GM19468 (cell line): ENCODE results near the gene TRIM74.
"Not testable (repeated sequence)": the region's sequence is repeated elsewhere in the genome, so short reads cannot be mapped to it uniquely, and the experiment has no call there.

Experiments
- ATAC-seq: cut with Tn5 transposase; IDR thresholded peaks from one replicate; pipeline ENCODE4 v1.9.1; 2021; ENCODE audit warnings: mild to moderate bottlenecking, moderate library complexity, moderate number of reproducible peaks; ENCODE audit not compliant: unreplicated experiment; ENCODE audit errors: extremely low read depth

The TRIM74 gene

DNA sequence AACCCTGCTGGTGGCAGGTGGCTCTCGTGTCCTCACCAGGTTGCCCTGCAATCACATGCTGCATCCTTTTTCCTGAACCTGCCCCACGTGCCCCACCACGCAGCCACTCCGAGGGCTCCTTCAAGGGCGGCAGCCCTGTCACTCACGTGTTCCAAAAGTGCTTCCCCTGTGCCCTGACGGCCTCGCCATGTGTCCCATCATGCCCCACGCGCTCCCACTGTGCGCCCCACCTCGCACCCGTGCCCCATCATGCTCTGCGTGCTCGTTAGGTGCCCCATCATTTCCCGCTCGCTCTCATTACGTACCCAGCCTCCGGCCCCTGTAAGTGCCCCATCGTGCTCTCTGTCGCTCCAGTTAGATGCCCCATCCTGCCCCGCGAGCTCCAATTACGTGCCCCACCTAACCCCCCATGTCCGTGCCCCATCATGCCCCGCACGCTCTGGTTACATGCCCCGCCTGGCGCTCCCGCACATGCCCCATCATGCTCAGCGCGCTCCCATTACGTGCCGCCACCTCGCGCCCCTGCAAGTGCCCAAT lies at the start of gene TRIM74:
TRIM74 (minus strand) TSS at position 487 of the 537 bp plus-strand sequence. CDS start 3,309 bp downstream, outside the sequence.
- ATAC-seq, result not testable (repeated sequence)

DNA sequence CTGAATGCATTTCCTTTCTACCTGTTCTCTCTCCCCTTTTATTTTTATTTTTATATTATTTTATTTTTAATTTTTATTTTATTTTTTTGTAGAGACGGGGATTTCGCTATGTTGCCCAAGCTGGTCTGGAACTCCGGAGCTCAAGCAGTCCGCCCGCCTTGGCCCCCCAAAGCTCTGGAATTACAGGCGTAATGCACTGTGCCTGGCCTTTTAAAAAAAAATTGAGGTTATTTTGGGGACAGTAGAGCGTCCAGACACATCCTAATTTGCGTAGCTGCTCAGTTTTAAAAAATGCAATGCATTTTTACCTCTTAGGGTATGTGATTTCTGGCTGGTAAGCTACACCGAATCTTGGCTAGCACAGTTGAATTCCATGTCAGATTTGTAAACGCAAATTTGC lies 37.2 kb upstream of the TRIM74 start:
- not testable (repeated sequence) for ATAC-seq

DNA sequence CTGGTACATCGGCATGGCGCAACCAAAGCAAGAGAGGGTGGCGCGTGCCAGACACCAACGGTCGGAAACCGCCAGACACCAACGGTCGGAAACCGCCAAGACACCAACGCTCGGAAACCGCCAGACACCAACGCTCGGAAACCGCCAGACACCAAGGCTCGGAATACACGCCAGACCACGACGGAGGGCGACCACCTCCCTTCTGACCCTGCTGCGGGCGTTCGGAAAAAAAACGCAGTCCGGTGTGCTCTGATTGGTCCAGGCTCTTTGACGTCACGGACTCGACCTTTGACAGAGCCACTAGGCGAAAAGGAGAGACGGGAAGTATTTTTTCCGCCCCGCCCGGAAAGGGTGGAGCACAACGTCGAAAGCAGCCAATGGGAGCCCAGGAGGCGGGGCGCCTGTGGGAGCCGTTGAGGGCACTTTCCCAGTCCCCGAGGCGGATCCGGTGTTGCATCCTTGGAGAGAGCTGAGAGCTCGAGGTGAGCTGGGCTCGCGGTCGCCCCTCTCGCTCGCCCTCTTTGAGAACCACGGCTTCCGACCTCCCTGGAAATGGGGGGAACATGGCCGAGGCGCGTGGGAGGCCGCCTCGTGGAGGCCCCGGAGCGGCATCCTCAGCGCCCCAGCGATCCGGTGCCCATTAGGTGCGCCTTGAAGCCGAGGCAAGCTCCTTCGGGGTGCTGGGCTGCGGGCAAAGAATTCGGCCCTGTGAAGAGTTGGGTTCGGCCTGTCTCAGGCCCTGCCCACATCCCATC lies 36.6 kb upstream of the TRIM74 start:
- ATAC-seq, result peak; percentile 41

DNA sequence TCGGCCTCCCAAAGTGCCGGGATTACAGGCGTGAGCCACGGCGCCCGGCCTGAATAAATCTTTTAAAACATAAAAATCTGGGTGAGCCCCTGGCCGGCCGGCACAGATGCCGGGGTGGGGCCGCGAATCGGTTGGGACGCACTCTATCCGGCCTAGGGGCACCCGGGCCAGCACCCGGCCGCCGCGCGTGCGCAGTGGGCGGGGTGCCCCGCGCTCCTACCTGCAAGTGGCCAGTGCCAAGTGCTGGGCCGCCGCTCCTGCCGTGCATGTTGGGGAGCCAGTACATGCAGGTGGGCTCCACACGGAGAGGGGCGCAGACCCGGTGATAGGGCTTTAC lies 36.1 kb upstream of the TRIM74 start:
- ATAC-seq, result peak; percentile 55

DNA sequence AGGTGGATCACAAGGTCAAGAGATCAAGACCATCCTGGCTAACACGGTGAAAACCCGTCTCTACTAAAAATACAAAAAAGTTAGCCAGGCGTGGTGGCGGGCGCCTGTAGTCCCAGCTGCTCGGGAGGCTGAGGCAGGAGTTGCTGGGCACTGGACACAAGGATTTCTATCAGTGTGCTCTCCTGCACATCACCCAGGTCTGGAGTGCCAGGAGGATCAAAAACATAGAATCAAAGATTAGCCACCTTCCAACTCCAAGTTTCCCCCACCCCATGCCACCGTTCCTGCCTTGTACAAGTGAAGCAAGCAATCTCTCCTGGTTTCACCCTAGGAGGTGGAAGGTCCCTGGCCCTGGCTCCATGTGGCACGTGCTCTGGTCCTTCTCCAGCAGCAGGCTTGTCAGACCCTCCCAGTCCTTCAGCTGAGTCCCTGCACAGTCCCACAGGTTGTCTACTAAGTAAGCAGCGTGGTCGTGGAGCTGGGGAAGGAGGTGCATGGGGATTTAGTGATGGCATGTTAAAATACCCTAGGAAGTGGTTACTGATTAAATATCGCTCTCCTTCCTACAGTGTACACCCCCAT lies 28.7 kb upstream of the TRIM74 start:
- ATAC-seq, result not testable (repeated sequence)

DNA sequence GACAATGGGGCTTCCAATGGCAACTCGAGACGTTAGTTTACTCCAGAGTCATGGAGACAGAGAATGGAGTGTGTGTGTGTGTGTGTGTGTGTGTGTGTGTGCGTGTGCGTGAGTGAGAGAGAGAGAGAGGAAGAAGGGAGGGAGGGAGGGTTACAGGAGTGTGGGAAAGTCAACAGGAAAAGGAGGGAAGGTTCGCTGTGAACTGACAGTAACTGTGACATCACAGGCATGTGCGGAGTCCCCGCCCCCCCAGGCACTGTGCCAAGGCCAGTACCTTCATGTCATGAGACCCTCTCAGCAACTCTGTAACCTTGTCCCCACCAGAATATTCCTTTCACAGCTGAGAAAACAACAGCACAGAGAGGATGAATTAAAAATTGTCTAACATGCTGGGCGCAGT lies 28.2 kb upstream of the TRIM74 start:
- ATAC-seq, result not testable (repeated sequence)

DNA sequence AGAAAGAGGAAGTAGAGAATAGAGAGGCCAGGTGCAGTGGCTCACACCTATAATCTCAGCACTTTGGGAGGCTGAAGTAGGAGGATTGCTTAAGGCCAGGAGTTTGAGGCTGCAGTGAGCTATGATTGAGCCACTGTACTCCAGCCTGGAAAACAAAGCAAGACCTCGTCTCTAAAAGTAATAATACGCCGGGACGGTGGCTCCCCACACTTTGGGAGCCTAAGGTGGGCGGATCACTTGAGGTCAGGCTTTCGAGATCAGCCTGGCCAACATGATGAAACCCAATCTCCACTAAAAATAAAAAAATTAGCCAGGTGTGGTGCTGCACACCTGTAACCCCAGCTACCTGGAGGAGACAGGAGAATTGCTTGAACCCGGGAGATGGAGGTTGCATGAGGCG lies 26.2 kb upstream of the TRIM74 start:
- ATAC-seq, result not testable (repeated sequence)

DNA sequence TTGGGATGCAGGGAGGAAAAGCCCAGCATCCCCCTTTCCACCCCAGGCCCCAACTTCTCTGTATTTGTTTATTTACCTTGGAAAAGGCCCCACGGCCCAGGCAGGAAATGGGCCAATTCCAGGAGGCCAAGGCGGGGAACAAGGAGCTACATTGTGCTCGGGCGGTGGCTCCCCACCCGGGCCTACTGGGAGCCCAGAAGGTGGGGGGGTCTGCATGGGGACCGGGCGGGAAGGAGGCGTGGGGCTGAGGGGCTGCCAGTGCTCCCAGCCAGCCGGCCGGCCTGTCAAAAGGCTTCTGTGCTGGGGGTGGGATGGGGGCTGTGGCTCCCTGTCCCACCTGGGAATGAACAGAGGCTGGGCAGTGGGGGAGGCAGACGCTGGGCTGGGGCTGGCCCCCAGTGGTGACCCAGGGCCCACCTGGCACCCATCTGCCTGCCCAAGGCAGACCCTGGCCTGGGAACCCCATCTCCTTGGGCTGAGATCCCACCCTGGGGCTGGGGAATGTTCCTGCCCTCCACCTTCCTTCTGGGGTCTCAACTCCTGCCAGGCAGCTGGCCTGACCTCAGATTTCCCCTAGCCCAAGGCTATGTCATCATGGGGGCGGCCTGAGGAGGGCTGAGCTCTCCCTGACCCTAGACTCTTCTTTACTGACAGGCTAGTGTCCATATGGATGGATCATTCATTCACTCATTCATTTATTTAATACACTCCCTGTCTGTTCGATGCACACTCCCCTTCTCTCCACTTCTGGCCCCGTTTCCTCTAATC lies 21.1 kb upstream of the TRIM74 start:
- not testable (repeated sequence) for ATAC-seq

DNA sequence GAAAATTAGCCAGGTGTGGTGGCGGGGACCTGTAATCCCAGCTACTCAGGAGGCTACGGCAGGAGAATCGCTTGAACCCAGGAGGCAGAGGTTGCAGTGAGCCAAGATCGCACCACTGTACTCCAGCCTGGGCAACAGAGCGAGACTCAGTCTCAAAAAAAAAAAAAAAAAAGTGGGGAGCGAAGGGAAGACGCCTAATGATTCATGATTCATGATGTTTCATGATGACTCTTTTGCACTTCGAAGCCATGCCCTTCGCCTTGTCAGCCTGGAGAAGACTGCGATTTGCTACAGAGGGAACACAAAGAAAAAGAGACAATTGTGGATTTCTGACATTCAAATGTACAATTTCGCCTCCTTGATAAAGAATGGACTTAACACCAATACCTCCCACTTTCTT lies 12.8 kb upstream of the TRIM74 start:
- not testable (repeated sequence) for ATAC-seq

DNA sequence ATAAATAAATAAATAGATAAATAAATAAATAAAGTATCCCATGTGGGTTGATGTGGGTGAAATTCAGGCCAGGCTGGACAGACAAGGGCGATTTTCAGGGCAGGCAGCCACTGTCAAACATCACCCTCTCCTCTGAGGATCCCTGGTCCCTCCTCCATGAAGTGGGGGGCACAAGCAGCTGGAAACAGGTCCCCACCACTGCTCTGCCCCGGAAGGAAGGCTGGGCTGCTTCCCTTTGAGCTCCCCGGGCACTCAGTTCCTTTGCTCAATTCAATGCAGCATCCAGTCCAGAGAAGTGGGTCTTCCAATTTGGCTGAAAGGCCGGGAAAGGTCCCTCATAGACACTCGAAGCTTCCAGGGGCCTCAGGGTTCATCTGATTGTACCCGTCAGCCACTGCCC lies 11.1 kb upstream of the TRIM74 start:
- ATAC-seq, result not testable (repeated sequence)

DNA sequence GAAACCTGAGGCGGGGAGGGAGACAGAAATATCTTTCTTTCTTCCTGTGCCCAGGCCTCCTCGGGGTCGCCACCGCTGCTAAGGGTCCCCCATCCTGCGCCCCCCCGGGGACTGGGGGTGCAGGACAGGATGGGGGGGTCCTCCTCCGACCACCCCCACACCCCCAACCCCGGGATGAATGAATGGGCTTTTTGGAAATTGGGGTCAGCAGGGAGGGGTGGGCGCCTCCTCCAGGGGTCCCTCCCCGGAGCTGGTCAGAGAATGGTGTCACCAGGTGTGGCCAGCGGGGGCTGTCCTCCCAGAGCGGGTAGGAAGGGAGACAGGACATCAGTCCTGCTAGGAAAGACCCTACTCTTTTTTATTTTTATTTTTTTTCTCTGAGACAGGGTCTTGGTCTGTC lies 7.2 kb upstream of the TRIM74 start:
- ATAC-seq, result not testable (repeated sequence)

DNA sequence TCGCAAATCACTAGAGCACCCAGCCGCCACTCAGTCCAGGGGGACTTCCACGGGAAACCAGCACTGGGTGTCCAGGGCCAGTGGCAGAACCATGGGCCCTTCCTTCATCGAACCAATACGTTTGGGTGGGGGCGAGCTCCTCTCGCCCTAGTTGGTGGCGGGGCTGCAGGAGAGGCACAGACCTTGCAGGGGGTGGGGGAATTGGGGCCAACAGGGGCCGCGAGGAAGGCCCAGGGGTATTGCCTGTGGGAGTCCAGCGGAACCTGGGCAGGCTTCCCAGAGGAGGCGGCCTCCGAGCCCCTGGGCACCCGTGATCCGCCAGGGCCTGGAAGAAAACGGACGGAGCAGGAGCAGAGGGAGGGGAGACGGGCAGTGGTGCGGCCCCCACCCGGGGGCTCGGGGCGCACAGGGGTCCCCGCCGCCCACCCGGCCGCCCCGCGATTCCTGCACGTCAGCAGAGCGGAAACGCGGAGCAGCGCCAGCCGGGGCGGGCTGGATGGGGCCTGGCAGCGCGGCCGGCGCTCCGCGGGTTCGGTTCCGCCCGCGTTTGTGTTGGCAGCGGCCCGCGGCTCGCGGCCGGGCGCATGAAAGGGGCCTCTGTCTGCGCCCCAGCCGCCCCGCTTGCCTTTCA lies 6.5 kb upstream of the TRIM74 start:
- not testable (repeated sequence) for ATAC-seq

DNA sequence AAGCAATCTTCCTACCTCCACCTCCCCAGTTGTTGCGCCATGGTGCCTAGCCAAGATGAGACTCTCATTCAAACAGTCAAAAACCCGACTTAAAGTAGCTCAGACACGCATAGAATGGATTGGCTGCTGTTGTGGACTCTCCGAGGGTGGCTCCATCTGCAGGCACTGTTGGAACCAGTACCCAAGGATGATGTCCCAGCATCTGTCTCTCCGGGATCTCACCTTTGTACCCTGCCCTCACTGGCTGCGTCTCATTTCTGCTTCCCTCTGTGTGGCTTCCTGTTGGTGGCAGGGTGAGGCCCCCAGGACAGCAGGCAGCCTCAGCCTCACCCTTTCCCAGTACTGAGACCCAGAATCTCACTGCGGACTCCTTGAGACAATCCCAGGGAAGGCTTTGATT lies 5.5 kb upstream of the TRIM74 start:
- ATAC-seq, result not testable (repeated sequence)

DNA sequence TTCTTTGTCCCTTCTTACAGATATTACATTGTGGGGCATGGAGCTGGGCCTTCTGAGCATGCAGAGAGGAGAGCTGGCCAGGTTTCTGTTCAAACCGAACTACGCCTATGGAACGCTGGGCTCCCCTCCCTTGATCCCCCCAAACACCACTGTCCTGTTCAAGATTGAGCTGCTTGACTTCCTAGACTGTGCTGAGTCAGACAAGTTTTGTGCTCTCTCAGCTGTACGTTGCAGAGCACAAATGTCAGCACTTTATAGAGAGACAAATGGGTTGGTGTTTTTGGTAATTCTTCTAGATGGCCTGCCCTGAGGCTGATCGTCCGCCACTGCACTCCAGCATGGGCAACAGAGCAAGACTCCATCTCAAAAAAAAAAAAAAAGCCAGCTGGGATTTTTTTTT lies 2.2 kb upstream of the TRIM74 start:
- ATAC-seq, result not testable (repeated sequence)

DNA sequence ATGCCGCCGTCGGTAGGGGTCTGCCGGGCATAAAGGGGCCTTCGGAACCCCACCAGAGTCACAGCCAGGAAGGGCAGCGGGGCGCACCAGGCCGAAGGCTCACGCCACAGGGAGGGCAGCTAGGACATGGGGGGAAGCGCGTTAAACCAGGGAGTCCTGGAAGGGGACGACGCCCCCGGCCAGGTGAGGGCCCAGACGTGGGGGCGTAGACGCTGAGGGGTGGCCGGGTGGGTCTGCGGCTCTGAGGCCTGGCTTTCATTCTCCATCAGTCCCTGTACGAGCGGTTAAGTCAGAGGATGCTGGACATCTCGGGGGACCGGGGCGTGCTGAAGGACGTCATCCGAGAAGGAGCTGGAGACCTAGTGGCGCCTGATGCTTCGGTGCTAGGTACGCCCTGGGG lies 422 bp upstream of the TRIM74 start:
- ATAC-seq, result not testable (repeated sequence)

DNA sequence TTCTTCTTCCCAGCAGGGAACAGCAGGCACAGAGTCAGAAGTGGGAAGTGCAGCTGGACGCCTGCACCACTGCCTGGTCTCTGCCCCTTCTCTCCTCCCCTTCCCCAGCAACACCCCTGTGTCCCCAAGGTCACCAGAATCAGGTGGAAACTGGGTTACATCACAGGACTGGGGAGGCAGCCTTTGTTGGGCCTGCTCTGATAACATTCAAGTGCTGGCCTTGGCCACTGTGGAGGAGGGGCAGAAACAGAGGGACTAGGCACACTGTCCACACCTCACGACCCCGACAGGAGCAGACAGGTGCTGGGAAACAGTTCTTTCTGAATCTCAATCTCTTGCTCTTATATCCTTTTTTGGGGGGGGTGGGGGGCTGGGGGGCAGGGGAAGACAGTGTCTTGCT lies 2.4 kb downstream of the TRIM74 start:
- ATAC-seq, result not testable (repeated sequence)

DNA sequence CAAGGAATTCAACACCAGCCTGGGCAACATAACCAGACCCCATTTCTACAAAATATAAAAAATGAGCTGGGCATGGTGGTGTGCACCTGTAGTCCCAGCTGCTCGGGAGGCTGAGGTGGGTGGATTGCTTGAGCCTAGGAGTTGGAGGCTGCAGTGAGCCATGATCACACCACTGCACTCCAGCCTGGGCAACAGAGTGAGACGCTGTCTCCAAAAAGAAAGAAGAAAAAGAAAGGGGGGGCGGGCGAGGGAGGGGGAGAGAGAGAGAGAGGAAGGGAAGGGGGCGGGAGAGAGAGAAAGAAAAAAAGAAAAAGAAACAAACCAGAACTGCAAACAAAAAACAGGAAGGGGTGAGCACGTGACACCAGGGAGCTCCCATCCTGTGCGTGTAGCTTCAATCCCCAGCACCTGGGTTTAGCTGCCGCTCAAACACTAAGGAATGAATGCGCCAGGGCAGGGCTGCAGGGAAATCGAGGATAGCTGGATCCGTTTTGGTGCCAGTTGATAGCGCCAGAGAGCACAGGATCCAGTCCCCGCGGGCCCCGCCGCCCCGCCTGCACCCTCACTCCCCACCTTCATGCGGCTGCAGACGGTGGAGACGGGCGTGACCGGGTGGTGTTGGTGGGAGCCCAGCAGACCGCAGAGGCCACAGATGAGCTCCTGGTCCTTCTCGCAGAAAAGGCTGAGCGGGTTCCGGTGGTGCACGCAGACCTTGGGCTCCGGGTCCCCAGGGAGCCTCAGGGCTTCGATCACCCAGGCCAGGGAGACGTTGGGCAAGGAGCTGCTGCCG lies 3.9 kb downstream of the TRIM74 start:
- not testable (repeated sequence) for ATAC-seq

DNA sequence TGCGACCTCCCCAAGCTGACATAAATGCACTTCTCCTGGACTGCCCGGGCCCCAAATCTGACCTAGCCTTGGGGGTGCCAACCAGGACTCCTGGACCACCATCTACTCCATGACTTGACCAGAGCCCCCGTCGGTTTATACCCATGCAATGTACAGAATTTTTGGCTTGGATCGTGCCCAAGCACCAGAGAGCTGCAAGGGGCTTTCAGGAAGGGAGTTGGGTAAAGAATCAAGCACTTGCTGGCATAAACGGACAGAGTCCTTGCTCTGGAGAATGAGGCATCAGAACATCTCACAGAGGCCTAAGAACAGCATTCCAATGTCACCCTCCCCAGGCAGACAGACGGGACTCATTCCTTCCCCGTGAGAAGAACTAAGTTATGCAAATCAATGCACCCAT lies 6.2 kb downstream of the TRIM74 start:
- not testable (repeated sequence) for ATAC-seq

DNA sequence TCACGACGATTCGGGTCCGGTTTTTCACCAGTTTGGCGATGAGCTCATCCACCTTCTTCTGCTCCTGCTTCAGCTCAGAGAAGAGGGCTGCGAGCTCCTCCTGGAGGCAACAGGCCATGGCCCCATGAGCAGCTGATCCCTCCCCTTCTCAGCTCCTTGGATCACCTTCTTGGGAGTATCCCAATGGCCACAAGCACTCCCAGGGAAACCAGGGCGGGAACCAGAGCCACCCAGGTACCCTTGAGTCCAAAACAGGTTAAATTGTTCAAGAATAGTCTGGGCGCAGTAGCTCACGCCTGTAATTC lies 8.0 kb downstream of the TRIM74 start:
- not testable (repeated sequence) for ATAC-seq
